ENCODE measurements around the gene GDPD3. TPM values are rescaled to one million over a fixed set of nuclear protein-coding genes. Genes with fewer than 3 reads are reported as not detected.
A peak's percentile ranks its signal among the peaks of the same experiment; 100 is the strongest.

GDPD3 gene
- total and polyA plus RNA-seq, 2 of the 13 experiments (the other 11 are each of a cell fraction or from before 2014, with no cell fraction given): 18.7 to 20.6 TPM

DNA sequence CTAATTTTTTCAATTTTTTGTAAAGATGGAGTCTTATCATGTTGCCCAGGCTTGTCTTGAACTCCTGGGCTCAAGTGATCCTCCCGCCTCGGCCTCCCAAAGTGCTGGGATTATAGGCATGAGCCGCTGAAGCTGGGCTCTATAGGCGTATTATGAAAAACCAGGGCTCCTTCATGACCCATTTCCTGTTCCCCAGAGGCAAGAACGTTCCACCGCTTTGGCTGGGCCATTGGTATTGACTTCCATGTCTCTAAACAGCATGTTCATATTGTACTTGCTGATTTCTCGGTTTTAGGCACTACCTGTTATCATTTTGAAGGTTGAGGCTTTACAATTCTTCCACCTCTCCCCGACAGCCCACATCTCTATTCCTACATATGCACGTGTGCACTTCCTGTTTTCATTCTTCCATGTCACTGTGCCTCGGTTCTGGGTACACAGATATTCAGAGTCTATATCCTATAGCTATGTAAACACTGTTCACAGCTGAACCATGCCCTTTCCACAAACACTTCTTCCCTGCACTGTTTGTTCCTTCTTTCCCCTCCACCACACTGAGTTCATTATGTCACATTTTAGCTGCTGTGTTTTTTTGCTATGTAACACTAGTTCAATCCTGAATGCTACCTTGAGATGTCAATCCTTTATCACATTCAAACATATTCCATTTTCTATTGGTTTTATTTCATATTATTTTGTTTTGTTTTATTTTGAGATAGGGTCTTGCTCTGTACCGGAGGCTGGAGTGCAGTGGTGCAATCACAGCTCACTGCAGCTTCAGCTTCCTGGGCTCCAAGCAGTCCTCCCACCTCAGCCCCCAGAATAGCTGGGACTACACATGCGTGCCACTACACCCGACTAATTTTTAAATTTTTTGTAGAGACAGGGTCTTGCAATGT is 26.5 kb upstream of the GDPD3 start (continued):
- TF ChIP-seq, protein P1, sequence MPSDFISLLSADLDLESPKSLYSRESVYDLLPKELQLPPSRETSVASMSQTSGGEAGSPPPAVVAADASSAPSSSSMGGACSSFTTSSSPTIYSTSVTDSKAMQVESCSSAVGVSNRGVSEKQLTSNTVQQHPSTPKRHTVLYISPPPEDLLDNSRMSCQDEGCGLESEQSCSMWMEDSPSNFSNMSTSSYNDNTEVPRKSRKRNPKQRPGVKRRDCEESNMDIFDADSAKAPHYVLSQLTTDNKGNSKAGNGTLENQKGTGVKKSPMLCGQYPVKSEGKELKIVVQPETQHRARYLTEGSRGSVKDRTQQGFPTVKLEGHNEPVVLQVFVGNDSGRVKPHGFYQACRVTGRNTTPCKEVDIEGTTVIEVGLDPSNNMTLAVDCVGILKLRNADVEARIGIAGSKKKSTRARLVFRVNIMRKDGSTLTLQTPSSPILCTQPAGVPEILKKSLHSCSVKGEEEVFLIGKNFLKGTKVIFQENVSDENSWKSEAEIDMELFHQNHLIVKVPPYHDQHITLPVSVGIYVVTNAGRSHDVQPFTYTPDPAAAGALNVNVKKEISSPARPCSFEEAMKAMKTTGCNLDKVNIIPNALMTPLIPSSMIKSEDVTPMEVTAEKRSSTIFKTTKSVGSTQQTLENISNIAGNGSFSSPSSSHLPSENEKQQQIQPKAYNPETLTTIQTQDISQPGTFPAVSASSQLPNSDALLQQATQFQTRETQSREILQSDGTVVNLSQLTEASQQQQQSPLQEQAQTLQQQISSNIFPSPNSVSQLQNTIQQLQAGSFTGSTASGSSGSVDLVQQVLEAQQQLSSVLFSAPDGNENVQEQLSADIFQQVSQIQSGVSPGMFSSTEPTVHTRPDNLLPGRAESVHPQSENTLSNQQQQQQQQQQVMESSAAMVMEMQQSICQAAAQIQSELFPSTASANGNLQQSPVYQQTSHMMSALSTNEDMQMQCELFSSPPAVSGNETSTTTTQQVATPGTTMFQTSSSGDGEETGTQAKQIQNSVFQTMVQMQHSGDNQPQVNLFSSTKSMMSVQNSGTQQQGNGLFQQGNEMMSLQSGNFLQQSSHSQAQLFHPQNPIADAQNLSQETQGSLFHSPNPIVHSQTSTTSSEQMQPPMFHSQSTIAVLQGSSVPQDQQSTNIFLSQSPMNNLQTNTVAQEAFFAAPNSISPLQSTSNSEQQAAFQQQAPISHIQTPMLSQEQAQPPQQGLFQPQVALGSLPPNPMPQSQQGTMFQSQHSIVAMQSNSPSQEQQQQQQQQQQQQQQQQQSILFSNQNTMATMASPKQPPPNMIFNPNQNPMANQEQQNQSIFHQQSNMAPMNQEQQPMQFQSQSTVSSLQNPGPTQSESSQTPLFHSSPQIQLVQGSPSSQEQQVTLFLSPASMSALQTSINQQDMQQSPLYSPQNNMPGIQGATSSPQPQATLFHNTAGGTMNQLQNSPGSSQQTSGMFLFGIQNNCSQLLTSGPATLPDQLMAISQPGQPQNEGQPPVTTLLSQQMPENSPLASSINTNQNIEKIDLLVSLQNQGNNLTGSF (CRISPR knock-in tag; IDR thresholded peaks at IDR 0.05): no peak
- no peak for TF ChIP-seq ZNF30 (CRISPR knock-in tag; IDR thresholded peaks at IDR 0.05)
- TF ChIP-seq, protein P2, sequence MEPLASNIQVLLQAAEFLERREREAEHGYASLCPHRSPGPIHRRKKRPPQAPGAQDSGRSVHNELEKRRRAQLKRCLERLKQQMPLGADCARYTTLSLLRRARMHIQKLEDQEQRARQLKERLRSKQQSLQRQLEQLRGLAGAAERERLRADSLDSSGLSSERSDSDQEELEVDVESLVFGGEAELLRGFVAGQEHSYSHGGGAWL (CRISPR knock-in tag; IDR thresholded peaks at IDR 0.05): no peak
- no peak for TF ChIP-seq CAMTA2 (CRISPR knock-in tag; IDR thresholded peaks at IDR 0.05; ENCODE audit: borderline replicate concordance)
- TF ChIP-seq, protein P3, sequence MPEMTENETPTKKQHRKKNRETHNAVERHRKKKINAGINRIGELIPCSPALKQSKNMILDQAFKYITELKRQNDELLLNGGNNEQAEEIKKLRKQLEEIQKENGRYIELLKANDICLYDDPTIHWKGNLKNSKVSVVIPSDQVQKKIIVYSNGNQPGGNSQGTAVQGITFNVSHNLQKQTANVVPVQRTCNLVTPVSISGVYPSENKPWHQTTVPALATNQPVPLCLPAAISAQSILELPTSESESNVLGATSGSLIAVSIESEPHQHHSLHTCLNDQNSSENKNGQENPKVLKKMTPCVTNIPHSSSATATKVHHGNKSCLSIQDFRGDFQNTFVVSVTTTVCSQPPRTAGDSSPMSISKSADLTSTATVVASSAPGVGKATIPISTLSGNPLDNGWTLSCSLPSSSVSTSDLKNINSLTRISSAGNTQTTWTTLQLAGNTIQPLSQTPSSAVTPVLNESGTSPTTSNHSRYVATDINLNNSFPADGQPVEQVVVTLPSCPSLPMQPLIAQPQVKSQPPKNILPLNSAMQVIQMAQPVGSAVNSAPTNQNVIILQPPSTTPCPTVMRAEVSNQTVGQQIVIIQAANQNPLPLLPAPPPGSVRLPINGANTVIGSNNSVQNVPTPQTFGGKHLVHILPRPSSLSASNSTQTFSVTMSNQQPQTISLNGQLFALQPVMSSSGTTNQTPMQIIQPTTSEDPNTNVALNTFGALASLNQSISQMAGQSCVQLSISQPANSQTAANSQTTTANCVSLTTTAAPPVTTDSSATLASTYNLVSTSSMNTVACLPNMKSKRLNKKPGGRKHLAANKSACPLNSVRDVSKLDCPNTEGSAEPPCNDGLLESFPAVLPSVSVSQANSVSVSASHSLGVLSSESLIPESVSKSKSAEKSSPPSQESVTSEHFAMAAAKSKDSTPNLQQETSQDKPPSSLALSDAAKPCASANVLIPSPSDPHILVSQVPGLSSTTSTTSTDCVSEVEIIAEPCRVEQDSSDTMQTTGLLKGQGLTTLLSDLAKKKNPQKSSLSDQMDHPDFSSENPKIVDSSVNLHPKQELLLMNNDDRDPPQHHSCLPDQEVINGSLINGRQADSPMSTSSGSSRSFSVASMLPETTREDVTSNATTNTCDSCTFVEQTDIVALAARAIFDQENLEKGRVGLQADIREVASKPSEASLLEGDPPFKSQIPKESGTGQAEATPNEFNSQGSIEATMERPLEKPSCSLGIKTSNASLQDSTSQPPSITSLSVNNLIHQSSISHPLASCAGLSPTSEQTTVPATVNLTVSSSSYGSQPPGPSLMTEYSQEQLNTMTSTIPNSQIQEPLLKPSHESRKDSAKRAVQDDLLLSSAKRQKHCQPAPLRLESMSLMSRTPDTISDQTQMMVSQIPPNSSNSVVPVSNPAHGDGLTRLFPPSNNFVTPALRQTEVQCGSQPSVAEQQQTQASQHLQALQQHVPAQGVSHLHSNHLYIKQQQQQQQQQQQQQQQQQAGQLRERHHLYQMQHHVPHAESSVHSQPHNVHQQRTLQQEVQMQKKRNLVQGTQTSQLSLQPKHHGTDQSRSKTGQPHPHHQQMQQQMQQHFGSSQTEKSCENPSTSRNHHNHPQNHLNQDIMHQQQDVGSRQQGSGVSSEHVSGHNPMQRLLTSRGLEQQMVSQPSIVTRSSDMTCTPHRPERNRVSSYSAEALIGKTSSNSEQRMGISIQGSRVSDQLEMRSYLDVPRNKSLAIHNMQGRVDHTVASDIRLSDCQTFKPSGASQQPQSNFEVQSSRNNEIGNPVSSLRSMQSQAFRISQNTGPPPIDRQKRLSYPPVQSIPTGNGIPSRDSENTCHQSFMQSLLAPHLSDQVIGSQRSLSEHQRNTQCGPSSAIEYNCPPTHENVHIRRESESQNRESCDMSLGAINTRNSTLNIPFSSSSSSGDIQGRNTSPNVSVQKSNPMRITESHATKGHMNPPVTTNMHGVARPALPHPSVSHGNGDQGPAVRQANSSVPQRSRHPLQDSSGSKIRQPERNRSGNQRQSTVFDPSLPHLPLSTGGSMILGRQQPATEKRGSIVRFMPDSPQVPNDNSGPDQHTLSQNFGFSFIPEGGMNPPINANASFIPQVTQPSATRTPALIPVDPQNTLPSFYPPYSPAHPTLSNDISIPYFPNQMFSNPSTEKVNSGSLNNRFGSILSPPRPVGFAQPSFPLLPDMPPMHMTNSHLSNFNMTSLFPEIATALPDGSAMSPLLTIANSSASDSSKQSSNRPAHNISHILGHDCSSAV (CRISPR knock-in tag; IDR thresholded peaks at IDR 0.05; ENCODE audit: borderline replicate concordance): no peak
- TF ChIP-seq, protein P4, sequence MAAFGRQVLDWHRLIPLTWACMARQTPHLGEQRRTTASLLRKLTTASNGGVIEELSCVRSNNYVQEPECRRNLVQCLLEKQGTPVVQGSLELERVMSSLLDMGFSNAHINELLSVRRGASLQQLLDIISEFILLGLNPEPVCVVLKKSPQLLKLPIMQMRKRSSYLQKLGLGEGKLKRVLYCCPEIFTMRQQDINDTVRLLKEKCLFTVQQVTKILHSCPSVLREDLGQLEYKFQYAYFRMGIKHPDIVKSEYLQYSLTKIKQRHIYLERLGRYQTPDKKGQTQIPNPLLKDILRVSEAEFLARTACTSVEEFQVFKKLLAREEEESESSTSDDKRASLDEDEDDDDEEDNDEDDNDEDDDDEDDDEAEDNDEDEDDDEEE (CRISPR knock-in tag; IDR thresholded peaks at IDR 0.05): peak; percentile 23; the same call in 1 of the 2 replicates
- no peak for TF ChIP-seq CBX1 (IDR thresholded peaks at IDR 0.05; ENCODE audit: low read depth)
- peak; percentile 99 for TF ChIP-seq ELF3 (CRISPR knock-in tag; IDR thresholded peaks at IDR 0.05)
- TF ChIP-seq TCF12 (IDR thresholded peaks at IDR 0.05): no peak
- peak; percentile 85; the same call in 1 of the 2 replicates for TF ChIP-seq TCF12 (CRISPR knock-in tag; IDR thresholded peaks at IDR 0.05)
- TF ChIP-seq NFE2 (CRISPR knock-in tag; IDR thresholded peaks at IDR 0.05): no peak
- peak; percentile 94 for TF ChIP-seq HMG20A (CRISPR knock-in tag; IDR thresholded peaks at IDR 0.05; ENCODE audit: borderline replicate concordance)
- no peak for TF ChIP-seq CHD2 (IDR thresholded peaks at IDR 0.05; ENCODE audit: low read depth, low read length)
- TF ChIP-seq MTF2 (CRISPR knock-in tag; IDR thresholded peaks at IDR 0.05; ENCODE audit: borderline replicate concordance): no peak

Measured in HepG2 (cell line).